K562 treated with DMSO at 1 percent for 4 hours (cell line): ENCODE measurements around the gene PNMA3. TPM values are rescaled to one million over a fixed set of nuclear protein-coding genes. Genes with fewer than 3 reads are reported as not detected.

Source experiments
- total RNA-seq: library from RNA; unstranded; fragments of 300-600 nt; gene quantifications from 2 replicates; pipeline ENCODE4 v1.2.3, GENCODE V29; 2022; ENCODE audit not compliant: insufficient read depth

PNMA3 gene, protein sequence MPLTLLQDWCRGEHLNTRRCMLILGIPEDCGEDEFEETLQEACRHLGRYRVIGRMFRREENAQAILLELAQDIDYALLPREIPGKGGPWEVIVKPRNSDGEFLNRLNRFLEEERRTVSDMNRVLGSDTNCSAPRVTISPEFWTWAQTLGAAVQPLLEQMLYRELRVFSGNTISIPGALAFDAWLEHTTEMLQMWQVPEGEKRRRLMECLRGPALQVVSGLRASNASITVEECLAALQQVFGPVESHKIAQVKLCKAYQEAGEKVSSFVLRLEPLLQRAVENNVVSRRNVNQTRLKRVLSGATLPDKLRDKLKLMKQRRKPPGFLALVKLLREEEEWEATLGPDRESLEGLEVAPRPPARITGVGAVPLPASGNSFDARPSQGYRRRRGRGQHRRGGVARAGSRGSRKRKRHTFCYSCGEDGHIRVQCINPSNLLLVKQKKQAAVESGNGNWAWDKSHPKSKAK
- total RNA-seq, result 1.0 and 1.2 TPM in 2 replicates

DNA sequence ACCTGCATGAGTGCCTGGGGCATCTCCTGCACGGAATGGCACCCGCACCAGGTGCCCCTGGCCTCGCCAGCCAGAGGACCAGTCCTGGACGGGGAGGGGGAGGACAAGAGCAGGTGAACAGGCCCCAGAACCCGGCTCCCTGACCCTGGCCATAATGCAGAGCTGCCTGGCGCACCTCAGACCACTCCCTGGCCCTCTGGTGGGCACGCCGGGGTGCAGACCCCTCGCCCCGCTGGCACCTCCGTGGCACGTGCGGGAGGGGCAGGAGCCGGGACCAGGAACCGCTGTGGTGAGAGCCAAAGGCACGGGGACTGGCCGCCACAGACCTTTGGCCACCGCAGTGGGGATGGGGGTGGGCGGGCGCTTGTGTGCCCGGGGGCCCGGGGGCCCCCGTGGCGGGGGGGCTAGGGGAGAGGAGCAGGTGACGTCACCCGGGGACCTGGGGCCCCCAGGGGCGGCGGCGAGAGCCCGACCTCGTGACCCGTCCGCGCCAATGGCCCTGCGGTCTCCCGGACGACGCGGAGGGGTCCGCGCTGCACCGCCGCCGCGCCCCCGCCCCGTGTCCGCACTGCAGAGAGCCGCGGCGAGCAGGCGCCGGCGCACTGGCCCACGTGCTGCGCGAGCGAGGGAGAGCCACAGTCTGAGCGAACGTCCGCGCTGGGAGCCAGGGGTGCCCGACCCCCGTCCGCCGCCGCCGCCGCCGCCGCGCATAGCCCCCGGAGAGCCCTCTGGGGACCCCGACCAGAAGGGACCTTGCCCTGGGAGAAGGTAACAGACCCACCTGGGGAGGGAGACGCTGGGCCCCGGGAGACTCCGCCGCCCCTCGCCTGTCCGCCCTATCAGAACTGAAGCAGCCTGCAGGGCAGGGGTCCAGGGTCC is at the start of gene PNMA3:
TSS of gene PNMA3 (plus strand) at position 600 of the 879 bp plus-strand sequence. CDS start 586 bp downstream, outside the sequence.

DNA sequence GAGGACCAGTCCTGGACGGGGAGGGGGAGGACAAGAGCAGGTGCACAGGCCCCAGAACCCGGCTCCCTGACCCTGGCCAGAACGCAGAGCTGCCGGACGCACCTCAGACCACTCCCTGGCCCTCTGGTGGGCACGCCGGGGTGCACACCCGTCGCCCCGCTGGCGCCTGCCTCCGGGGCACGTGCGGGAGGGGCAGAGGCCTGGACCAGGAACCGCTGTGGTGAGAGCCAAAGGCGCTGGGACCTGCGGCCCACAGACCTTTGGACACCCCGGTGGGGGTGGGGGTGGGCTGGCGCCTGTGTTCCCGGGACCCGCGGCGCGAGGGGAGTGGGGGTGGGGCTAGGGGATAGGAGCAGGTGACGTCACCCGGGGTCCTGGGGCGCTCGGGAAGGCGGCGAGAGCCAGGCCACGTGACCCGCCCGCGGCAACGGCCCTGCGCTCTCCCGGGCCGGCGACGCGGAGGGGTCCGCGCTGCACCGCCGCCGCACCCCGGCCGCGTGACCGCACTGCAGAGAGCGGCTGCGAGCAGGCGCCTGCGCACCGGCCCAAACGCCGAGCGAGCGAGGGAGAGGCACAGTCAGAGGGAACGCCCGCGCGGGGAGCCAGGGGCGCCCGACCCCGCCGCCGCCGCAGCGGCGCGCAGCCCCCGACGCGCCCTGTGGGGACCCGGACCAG is 15.8 kb downstream of the PNMA3 start, which contains the start of gene PNMA6A:
TSS of gene PNMA6A (plus strand) at position 546 of the 675 bp plus-strand sequence. CDS start 609 bp downstream, outside the sequence.

Other genes with a start within 250 kb of the PNMA3 start
- gene CETN2, start 225.7 kb upstream of the PNMA3 start, total RNA-seq, result 10.0 and 11.9 TPM in 2 replicates
- gene NSDHL, start 225.4 kb upstream of the PNMA3 start, total RNA-seq, result 28.8 and 31.0 TPM in 2 replicates
- gene ZNF185, start 158.4 kb upstream of the PNMA3 start, total RNA-seq, result not detected in 2 replicates
- gene PNMA5, start 62.4 kb upstream of the PNMA3 start, total RNA-seq, result 0.24 and 0.51 TPM in 2 replicates
- gene PNMA6A, start 16.0 kb downstream of the PNMA3 start, total RNA-seq, result 7.0 and 9.7 TPM in 2 replicates
- 43.9 and 52.8 TPM in 2 replicates for gene MAGEA1, start 122.8 kb downstream of the PNMA3 start, total RNA-seq